RWPE2 (cell line): Measurements from ENCODE around the gene SPRED2.

Source experiments
- ATAC-seq: fragments of 200-7000 bp; cut with Tn5 transposase; 3 replicates; pipeline ENCODE4 v1.9.1; 2021; ENCODE audit warnings: low read depth
- DNase-seq: peaks from one replicate; pipeline ENCODE4 v3.0.0-alpha.2; 2020; ENCODE audit warnings: low spot score
- H3K27ac ChIP-seq: fragments of 450-650 bp; 2 replicates; pipeline ENCODE4 v1.5.1; 2017; ENCODE audit warnings: mild to moderate bottlenecking; ENCODE audit not compliant: poor library complexity, severe bottlenecking
- H3K27me3 ChIP-seq: fragments of 250-450 bp; sonication (Bioruptor Pico); 2 replicates; pipeline ENCODE4 v1.5.1; 2021; ENCODE audit warnings: mild to moderate bottlenecking, moderate library complexity; ENCODE audit not compliant: insufficient read depth, poor library complexity, severe bottlenecking
- H3K36me3 ChIP-seq: fragments of 250-450 bp; sonication (Bioruptor Pico); 2 replicates; pipeline ENCODE4 v1.5.1; 2020; ENCODE audit warnings: low read depth, mild to moderate bottlenecking, moderate library complexity
- H3K4me1 ChIP-seq: fragments of 250-450 bp; sonication (Bioruptor Pico); 2 replicates; pipeline ENCODE4 v1.5.1; 2021; ENCODE audit warnings: mild to moderate bottlenecking, moderate library complexity; ENCODE audit not compliant: insufficient read depth, poor library complexity, severe bottlenecking
- H3K4me3 ChIP-seq: fragments of 250-450 bp; sonication (Bioruptor Pico); 2 replicates; pipeline ENCODE4 v1.5.1; 2021; ENCODE audit warnings: mild to moderate bottlenecking, moderate library complexity; ENCODE audit not compliant: severe bottlenecking
- H3K9me3 ChIP-seq: fragments of 250-450 bp; sonication (Bioruptor Pico); 2 replicates; pipeline ENCODE4 v1.5.1; 2021; ENCODE audit warnings: mild to moderate bottlenecking, moderate library complexity; ENCODE audit not compliant: severe bottlenecking
- CTCF ChIP-seq: fragments of 450-650 bp; IDR thresholded peaks from one replicate; pipeline ENCODE4 v1.5.1; 2017; ENCODE audit warnings: mild to moderate bottlenecking, moderate library complexity; ENCODE audit not compliant: poor library complexity, severe bottlenecking

SPRED2 gene

GRCh38 chr2:65294701-65295100, 137.7 kb downstream of the SPRED2 start:
- no peaks in the 10 kb centered on the region for H3K9me3 ChIP-seq
- no peaks in the 10 kb centered on the region for H3K4me1 ChIP-seq
- no peak for ATAC-seq
- no peak for DNase-seq
- H3K27ac ChIP-seq = no peak overlapping the region
- no peak overlapping the region for H3K4me3 ChIP-seq
- no peaks in the 10 kb centered on the region for H3K27me3 ChIP-seq
- TF ChIP-seq CTCF = no peak
- H3K36me3 ChIP-seq = no peaks in the 10 kb centered on the region

- Histone ChIP-seq H3K27me3 (no peaks in the 10 kb centered on the region), H3K9me3 (no peaks in the 10 kb centered on the region), H3K36me3 (no peaks in the 10 kb centered on the region), H3K4me3 (no peak overlapping the region), H3K4me1 (no peaks in the 10 kb centered on the region), H3K27ac (no peak overlapping the region)
- ATAC-seq (no peak), DNase-seq (no peak)
- TF ChIP-seq CTCF = no peak
Measured at GRCh38 chr2:65294136-65294535, 138.3 kb downstream of the SPRED2 start.

- no peak for TF ChIP-seq CTCF
- ATAC-seq (no peak), DNase-seq (no peak)
- Histone ChIP-seq H3K4me3 (no peak overlapping the region), H3K27ac (no peak overlapping the region), H3K9me3 (no peaks in the 10 kb centered on the region), H3K36me3 (no peaks in the 10 kb centered on the region), H3K4me1 (no peaks in the 10 kb centered on the region), H3K27me3 (no peaks in the 10 kb centered on the region)
Measured at GRCh38 chr2:65293376-65293775, 139.0 kb downstream of the SPRED2 start.

GRCh38 chr2:65292461-65293011, 139.9 kb downstream of the SPRED2 start:
- no peak for TF ChIP-seq CTCF
- H3K4me1 ChIP-seq = no peaks in the 10 kb centered on the region
- H3K4me3 ChIP-seq = no peak overlapping the region
- no peak overlapping the region for H3K27ac ChIP-seq
- ATAC-seq (no peak), DNase-seq (no peak)
- H3K9me3 ChIP-seq = no peaks in the 10 kb centered on the region
- H3K27me3 ChIP-seq = no peaks in the 10 kb centered on the region
- no peaks in the 10 kb centered on the region for H3K36me3 ChIP-seq

GRCh38 chr2:65292106-65292400, 140.3 kb downstream of the SPRED2 start:
- H3K36me3 ChIP-seq = no peaks in the 10 kb centered on the region
- TF ChIP-seq CTCF = no peak
- no peak for DNase-seq
- H3K27ac ChIP-seq = no peak overlapping the region
- H3K4me1 ChIP-seq = no peaks in the 10 kb centered on the region
- no peaks in the 10 kb centered on the region for H3K27me3 ChIP-seq
- ATAC-seq = no peak
- no peaks in the 10 kb centered on the region for H3K9me3 ChIP-seq
- H3K4me3 ChIP-seq = no peak overlapping the region
